Hindlimb muscle (tissue), 1 donor: ENCODE results near the gene ZKSCAN8. TPM values are rescaled to one million over a fixed set of nuclear protein-coding genes. Genes with fewer than 3 reads are reported as not detected.

Experiments
- DNase-seq: peaks from one replicate; pipeline ENCODE4 v3.0.0-alpha.2; 2013
- polyA plus RNA-seq: library from polyadenylated mRNA; unstranded; fragments of 120-200 nt; gene quantifications from one replicate; pipeline ENCODE4 v1.2.1, GENCODE V29; 2013; ENCODE audit not compliant: insufficient read length

The ZKSCAN8 gene
- polyA plus RNA-seq, 1 donor: 22.1 TPM

- no peak for DNase-seq
Observed at GRCh38 chr6:28140616-28141015, 1.1 kb upstream of the ZKSCAN8 start.

- DNase-seq: no peak
Observed at GRCh38 chr6:28142446-28142845, 763 bp downstream of the ZKSCAN8 start.

- DNase-seq: no peak
Observed at GRCh38 chr6:28145231-28145630, 3.5 kb downstream of the ZKSCAN8 start.

GRCh38 chr6:28152531-28152930 is 10.8 kb downstream of the ZKSCAN8 start:
- DNase-seq: no peak

GRCh38 chr6:28153546-28153945 is 11.9 kb downstream of the ZKSCAN8 start:
- no peak for DNase-seq

- DNase-seq: no peak
Observed at GRCh38 chr6:28154357-28154756, 12.7 kb downstream of the ZKSCAN8 start.

- DNase-seq: no peak
Observed at GRCh38 chr6:28158318-28158717, 16.6 kb downstream of the ZKSCAN8 start.

GRCh38 chr6:28159029-28159607 is 17.4 kb downstream of the ZKSCAN8 start:
- DNase-seq: no peak

- no peak for DNase-seq
Observed at GRCh38 chr6:28160233-28160632, 18.6 kb downstream of the ZKSCAN8 start.

GRCh38 chr6:28161410-28162079 is 19.9 kb downstream of the ZKSCAN8 start:
- DNase-seq: peak; percentile 61

- DNase-seq: no peak
Observed at GRCh38 chr6:28165563-28165962, 23.9 kb downstream of the ZKSCAN8 start.

GRCh38 chr6:28167068-28167467 is 25.4 kb downstream of the ZKSCAN8 start:
- no peak for DNase-seq

- DNase-seq: no peak
Observed at GRCh38 chr6:28167926-28168325, 26.2 kb downstream of the ZKSCAN8 start.

GRCh38 chr6:28171271-28171670 is 29.6 kb downstream of the ZKSCAN8 start:
- no peak for DNase-seq

- no peak for DNase-seq
Observed at GRCh38 chr6:28172006-28172405, 30.3 kb downstream of the ZKSCAN8 start.

- DNase-seq: no peak
Observed at GRCh38 chr6:28176373-28176772, 34.7 kb downstream of the ZKSCAN8 start.

- no peak for DNase-seq
Observed at GRCh38 chr6:28182255-28182654, 40.6 kb downstream of the ZKSCAN8 start.

GRCh38 chr6:28188111-28188979 is 46.7 kb downstream of the ZKSCAN8 start:
- no peak for DNase-seq

- DNase-seq: no peak
Observed at GRCh38 chr6:28200020-28200419, 58.3 kb downstream of the ZKSCAN8 start.

- DNase-seq: no peak
Observed at GRCh38 chr6:28203201-28203600, 61.5 kb downstream of the ZKSCAN8 start.

GRCh38 chr6:28205879-28206278 is 64.2 kb downstream of the ZKSCAN8 start:
- no peak for DNase-seq

GRCh38 chr6:28206527-28206926 is 64.8 kb downstream of the ZKSCAN8 start:
- no peak for DNase-seq

GRCh38 chr6:28206928-28207509 is 65.3 kb downstream of the ZKSCAN8 start:
- DNase-seq: no peak
